SK-N-SH treated with all-trans-retinoic acid at 6 μM for 48 hours (cell line): ENCODE measurements around the gene DHX16.

Source experiments
- ARNTL ChIP-seq: fragments of 450-650 bp; formaldehyde crosslinking; IDR thresholded peaks from 2 replicates; pipeline ENCODE4 v1.5.0; 2020; ENCODE audit warnings: low read depth, mild to moderate bottlenecking, moderate library complexity, borderline replicate concordance
- CREB5 ChIP-seq: fragments of 250-450 bp; sonication (Bioruptor Pico); IDR thresholded peaks from 2 replicates; pipeline ENCODE4 v1.5.1; 2020; ENCODE audit warnings: low read depth, mild to moderate bottlenecking, moderate library complexity
- ESRRG ChIP-seq: fragments of 250-450 bp; sonication (Bioruptor Pico); IDR thresholded peaks from 2 replicates; pipeline ENCODE4 v1.6.1; 2021; ENCODE audit warnings: mild to moderate bottlenecking
- GLIS3 ChIP-seq: fragments of 250-450 bp; sonication (Bioruptor Pico); IDR thresholded peaks from 2 replicates; pipeline ENCODE4 v1.5.0; 2020; ENCODE audit warnings: mild to moderate bottlenecking, moderate library complexity
- PPARA ChIP-seq: fragments of 250-450 bp; sonication (Bioruptor Pico); IDR thresholded peaks from 2 replicates; pipeline ENCODE4 v1.5.0; 2020; ENCODE audit warnings: mild to moderate bottlenecking, borderline replicate concordance
- RARB ChIP-seq: fragments of 250-450 bp; sonication (Bioruptor Pico); IDR thresholded peaks from 2 replicates; pipeline ENCODE4 v1.8.0; 2021; ENCODE audit warnings: mild to moderate bottlenecking, moderate library complexity
- SNAI2 ChIP-seq: fragments of 250-450 bp; sonication (Bioruptor Pico); IDR thresholded peaks from 2 replicates; pipeline ENCODE4 v1.5.0; 2020; ENCODE audit warnings: mild to moderate bottlenecking, moderate library complexity
- TCF4 ChIP-seq: fragments of 250-450 bp; sonication (Bioruptor Pico); IDR thresholded peaks from 2 replicates; pipeline ENCODE4 v1.8.0; 2021; ENCODE audit warnings: mild to moderate bottlenecking, moderate library complexity, borderline replicate concordance
- TOX ChIP-seq: fragments of 250-450 bp; sonication (Bioruptor Pico); IDR thresholded peaks from 2 replicates; pipeline ENCODE4 v1.8.0; 2021; ENCODE audit warnings: mild to moderate bottlenecking, moderate library complexity, borderline replicate concordance
- ZC3H10 ChIP-seq: fragments of 250-450 bp; sonication (Bioruptor Pico); IDR thresholded peaks from 2 replicates; pipeline ENCODE4 v1.5.1; 2021; ENCODE audit warnings: mild to moderate bottlenecking, moderate library complexity
- ZFP3 ChIP-seq: fragments of 250-450 bp; sonication (Bioruptor Pico); IDR thresholded peaks from 2 replicates; pipeline ENCODE4 v1.5.0; 2020; ENCODE audit warnings: mild to moderate bottlenecking, moderate library complexity
- ZFP30 ChIP-seq: fragments of 450-650 bp; formaldehyde crosslinking; IDR thresholded peaks from 2 replicates; pipeline ENCODE4 v1.5.0; 2022; ENCODE audit warnings: mild to moderate bottlenecking, moderate library complexity
- ZNF70 ChIP-seq: fragments of 450-650 bp; formaldehyde crosslinking; IDR thresholded peaks from 2 replicates; pipeline ENCODE4 v1.5.0; 2020; ENCODE audit warnings: mild to moderate bottlenecking, moderate library complexity
- ZNF8 ChIP-seq: fragments of 450-650 bp; formaldehyde crosslinking; IDR thresholded peaks from 2 replicates; pipeline ENCODE4 v1.5.0; 2020; ENCODE audit warnings: mild to moderate bottlenecking, moderate library complexity

GRCh38 chr6:30672445-30673253 lies at the start of gene DHX16:
- TF ChIP-seq ARNTL (CRISPR knock-in tag) (no peak), CREB5 (no peak), ZC3H10 (CRISPR knock-in tag) (no peak), GLIS3 (CRISPR knock-in tag) (no peak), ESRRG (CRISPR knock-in tag) (no peak), TOX (CRISPR knock-in tag) (no peak), ZNF70 (CRISPR knock-in tag) (no peak), ZFP3 (CRISPR knock-in tag) (no peak), RARB (CRISPR knock-in tag) (no peak), ZNF8 (CRISPR knock-in tag) (peak; percentile 23; the same call in 1 of the 2 replicates), TCF4 (CRISPR knock-in tag) (no peak), PPARA (no peak), ZFP30 (CRISPR knock-in tag) (no peak), SNAI2 (no peak)
